Colon (tissue), 2 donors: ENCODE data around the gene RACGAP1.

Experiments
- FAIRE-seq: peaks from 2 replicates; lab custom pipeline; 2012; peaks lifted over from hg19 to GRCh38; lab: Jason Lieb, UNC
- donor health status: control.
- donor health status: control.

RACGAP1 gene

DNA sequence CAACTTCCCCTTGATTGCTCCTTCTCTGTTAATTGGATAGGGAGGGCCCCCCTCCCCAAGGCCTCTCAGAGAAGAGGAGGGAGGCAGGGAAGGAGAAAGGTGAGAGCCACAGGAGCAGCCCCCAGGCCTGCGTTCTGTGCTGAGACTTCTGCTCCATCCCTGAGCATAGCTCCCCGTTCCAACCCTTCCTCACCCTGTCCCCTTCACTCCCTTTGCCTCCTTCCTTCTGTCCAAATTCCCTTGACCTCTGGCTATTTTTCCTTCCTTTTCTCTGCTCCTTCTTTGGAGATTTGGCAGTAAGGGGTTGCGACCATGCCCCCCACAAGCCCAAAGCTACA, 31.3 kb upstream of the RACGAP1 start:
- no peak for FAIRE-seq

DNA sequence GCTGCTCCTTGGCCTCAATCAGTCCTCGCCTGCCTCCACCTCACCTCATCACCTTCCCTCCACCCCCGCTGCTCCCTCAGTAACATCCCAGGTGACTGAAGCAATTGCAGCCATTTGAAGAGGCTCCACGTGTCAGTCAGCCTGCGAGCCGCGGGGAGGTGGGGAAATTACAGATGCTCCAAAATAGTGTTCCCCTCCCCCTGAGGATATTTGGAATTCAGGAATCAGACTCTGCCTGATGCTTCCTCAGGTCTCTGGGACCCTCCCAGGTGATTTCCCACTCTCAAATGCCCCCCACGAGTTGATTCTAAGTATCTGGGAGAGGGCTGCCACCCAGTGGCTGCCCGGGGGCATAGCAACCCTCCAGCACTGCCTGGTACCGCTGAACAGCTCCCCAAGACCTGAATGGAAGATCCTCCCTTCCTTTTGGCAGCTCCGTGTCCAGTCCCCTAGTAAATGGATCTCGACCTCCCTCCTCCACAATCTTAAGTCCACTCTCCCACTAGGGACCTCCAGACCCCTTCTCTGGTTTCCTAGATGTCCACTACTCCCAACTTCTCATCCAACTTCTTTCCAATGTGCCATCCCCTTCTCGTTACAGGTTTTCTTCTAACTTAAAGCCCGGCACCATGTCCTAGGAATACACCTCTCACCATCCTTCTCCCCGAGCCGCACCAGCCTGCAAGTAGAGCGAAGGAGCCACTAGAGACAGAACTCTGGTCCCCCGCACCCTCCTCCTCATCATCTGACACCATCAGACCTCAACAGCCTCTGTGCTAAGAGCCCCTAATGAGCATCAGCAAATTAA, 30.7 kb upstream of the RACGAP1 start:
- no peak for FAIRE-seq

DNA sequence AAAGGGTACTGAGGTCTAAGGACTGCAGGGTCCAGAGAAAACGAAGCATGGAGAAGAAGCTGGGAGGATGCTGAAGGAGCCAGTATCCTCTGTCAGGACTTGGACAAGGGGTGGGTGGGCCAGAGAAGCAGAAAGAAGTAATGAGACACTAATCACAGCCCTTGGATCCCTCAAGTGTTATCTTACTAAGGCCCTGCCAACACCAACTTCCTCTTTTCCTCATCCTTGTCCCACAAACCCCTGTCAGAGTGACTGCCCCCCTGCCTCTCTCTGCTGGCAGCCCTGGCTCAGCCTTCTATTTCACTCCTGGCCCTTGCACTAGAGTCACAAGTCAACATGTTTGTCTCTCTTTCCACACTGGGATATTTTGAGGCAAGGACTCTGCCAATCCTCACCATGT, 28.3 kb upstream of the RACGAP1 start:
- FAIRE-seq: no peak

DNA sequence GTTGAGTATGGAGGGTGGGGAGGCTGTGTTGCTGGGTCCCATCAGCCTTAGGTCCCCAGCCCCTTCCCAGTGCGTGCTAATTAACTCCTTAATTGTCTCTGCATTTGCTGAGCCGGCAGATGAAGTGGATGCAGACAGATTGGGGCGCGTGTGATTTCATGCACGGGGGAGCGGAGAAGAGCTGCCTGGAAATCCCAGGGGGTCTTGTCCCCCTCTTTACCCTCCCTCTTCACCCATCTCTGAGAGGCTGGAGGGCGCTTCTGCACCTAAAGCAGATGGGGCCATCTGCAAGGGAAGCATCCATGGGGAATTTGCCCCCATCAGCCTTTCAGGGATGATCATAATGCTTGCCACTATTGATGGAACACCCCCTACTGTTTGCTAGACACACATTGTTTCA, 27.7 kb upstream of the RACGAP1 start:
- FAIRE-seq: no peak

GRCh38 chr12:50052544-50052943, 27.2 kb upstream of the RACGAP1 start:
- FAIRE-seq: no peak

DNA sequence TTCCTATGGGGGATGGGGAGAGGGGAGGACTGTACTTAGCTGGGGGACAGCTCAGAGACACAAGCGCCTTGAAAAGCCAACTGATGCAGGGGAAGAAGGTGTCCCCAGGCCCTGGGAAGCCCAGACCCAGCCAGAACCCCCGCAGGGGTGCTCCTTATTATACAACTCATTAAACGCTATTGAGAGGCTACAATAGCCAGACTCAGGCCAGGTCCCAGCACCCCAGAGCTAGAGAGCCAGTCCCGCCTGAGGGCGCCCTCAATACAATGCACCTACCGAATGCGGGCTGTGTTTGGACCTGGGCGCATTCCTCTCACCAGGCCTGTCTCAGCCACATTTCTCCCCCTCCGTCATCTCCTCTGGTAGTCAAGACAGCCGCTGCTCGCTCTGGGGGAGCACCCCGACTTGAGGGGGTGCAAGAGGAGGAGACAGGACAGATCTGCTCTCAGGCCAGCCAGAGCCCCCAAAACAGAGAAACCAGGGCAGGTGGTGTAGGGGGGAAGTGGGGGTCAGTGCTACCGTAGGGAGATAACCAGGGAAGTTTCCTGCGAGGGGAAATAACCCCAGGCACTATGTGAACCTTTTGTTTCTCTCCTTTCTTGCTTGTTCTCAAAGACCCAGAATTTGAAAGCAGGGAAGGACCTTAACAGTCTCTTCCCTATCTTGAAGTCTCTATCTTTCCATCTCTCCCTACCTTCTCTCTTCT, 26.0 kb upstream of the RACGAP1 start:
- no peak for FAIRE-seq

DNA sequence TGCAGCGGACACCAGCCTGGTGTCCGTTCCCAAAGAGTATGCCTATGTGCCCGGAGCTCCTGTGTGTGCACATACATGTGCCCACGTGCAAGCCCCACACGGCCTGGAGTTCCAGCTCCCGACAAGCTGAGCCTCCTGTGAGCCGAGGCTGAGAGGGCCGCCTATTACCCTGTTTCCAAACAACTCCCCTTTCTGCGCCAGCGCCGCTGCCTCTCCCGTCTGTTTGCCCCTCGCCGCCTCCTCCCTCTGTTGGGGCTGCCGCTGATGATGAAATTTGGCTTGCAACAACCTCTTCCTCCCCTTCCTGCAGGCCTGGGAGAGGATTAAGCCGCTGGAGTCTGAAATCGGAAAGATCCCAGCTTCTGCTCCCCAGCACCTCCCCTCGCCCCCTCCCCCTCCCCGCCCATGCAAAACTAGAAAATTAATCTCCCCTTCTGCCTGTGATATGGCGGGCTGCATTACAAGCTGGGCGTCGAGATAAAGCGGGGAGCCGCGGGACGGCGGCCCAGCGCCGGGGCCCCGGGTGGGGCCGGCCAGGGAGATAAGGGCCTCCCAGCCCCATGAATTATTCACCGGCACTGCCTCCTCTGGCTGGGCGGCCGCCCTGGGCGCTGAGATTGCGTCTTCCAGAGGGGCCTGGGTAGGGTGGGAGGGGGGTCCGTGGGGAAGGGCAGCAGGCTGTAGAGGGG, 25.3 kb upstream of the RACGAP1 start:
- no peak for FAIRE-seq

DNA sequence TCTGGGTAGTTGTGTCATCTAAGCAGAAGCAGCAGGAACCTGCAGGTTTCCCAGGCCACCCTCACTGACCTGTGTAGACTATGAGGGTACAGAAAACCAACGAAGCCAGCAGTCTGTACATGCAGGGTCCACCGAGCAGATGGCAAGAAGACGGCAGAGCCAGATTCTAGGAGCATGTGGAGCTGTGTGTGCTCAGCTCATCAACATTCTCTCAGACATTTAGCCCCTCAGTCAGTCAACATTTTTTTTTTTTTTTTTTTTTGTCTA, 24.8 kb upstream of the RACGAP1 start:
- FAIRE-seq: no peak

- no peak for FAIRE-seq
Observed at GRCh38 chr12:50049254-50050118, 24.2 kb upstream of the RACGAP1 start.

GRCh38 chr12:50047693-50048250, 22.5 kb upstream of the RACGAP1 start:
- no peak for FAIRE-seq

GRCh38 chr12:50043854-50044253, 18.6 kb upstream of the RACGAP1 start:
- no peak for FAIRE-seq

DNA sequence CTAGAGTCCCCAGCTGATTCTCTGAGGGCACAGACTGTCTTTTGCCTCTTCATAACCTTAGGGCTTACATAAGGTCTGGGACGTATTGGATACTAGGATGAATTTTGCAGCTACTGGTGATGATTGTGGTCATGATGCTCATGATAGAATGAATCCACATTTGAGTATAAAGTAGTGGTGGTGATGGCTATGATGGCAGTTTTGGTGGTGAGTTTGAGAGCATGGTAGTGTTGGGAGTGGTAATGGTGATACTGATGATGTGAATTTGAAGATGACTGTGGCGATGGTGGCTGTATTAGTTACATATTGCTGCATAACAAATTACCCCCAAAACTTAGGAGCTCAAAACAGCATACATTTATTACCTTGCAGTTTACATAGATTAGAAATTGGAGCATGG, 18.0 kb upstream of the RACGAP1 start:
- no peak for FAIRE-seq

DNA sequence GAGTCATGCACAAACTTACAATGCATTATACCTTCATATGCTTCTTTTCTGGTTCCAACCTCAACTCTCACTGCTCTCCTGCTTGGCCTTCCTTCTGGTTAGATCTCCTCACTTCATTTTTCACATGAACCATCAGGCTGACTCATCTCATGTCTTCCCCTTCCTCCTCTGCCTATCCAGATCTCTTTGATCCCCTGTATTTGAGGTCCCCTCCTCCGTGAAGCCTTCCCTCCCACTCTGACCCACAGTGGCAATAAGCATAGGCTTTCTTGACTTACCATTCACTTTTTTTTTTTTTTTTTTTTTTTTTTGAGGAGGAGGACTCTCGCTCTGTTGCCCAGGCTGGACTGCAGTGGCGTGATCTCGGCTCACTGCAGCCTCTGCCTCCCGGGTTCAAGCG, 17.4 kb upstream of the RACGAP1 start:
- no peak for FAIRE-seq

- no peak for FAIRE-seq
Observed at GRCh38 chr12:50041962-50042361, 16.7 kb upstream of the RACGAP1 start.

DNA sequence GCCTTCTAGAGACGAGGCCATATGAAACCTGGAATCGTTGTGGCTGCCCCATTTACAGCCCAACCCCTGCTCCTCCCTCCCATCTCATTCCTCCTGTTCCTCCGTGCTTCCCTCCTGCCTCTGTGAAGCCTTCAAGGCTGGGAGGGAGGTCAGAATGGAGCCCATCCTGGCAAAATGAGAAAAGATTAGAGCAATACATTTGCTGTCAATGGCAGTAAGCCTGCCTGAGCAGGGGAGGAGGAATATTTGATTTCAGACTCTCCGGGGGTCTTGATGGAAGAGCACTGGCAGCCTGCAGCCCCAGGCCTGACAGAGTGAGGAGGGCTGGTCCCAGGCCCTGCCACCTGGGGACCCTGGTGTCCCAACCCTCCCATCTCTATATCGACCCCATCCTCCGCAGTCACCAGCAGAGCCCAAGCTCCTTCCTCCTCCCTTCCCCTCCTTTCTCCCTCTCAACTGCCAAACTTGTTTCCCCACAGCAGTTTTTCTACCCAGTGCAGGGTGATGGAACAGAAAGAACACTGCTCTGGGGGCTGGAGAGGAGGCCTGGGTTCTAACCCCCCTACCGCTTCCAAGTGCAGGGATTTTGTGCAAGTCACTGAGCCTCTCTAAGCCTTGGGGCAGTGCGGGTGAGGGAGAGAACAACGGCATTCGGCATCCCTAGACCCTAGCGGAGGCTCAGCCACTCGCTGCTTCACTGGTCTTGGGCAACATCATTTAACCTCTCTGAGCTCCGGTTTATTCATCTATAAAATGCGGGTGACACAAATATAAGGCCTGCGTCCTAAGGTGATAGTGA, 16.0 kb upstream of the RACGAP1 start:
- FAIRE-seq: no peak

DNA sequence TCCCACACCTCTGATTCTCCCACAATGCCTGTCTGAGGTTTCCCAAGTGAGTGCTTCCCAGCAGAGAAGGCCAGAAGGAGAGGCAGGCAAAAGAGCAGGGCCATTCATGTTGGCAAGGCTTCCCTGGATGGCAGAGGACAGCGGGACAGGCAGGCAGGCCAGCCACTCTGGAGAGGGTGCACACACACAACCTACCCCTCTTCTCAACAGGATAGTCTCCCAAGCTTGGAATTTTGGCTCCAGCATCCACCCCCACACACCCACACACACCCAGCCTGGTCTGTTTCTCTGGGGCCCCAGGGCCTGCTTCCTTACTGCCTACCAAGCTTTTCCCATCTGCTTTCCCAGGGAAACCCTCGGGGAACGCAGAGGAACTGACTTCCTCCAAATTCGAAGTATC, 15.4 kb upstream of the RACGAP1 start:
- FAIRE-seq: no peak

GRCh38 chr12:50039151-50039835, 14.0 kb upstream of the RACGAP1 start:
- no peak for FAIRE-seq

DNA sequence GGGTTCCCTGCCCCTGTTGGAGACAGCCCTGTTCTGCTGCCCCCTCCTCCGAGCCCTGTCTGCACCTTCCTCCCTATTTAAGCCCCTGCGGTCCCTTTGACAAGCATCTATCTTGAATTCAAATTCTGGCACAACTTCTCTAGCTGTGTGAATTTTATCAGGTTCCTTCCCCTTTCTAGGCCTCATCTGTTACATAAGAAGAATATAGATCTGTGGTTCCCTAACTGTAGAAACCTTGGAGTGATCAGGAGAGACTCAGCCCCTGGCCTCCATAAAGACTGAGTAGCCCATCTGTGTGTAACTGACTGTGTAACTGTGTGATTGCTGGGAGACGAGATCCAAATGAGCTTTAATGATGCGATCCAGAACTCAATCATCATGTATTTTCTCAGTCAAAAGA, 13.0 kb upstream of the RACGAP1 start:
- no peak for FAIRE-seq

DNA sequence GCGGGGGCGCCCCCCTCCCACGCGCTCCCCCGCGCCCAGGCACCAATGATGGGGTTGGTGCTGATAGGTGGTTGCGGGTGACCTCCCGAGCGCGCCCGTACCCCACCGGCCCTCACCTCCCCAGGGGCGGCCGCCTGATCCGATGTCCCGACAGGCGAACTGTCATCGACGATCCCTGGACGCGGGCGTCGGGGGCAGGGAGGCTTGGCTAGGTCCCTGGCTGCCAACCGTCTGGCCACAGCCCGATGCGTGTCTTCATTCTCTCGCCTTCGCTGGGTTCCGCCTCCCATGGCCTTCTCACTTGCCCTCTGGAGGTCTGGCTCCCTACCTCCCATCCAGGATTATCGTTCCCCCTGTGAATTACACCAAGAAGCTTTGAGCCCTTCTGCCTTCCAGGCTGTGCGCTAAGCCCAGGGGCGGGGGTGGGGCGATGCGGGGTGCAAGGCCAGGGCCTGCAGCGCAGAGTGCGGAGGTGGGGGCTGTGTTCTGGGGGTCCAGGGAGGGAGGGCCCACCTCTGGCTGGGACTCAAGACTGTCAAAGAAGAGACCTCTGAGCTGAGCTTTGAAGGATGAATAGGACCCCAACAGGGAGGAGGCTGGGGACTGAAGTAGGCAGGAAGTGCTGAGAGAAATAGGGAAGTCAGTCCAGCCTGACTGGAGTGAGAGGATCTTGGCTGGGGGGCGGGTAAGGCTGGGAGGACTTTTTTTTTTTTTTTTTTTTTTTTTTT, 7.7 kb upstream of the RACGAP1 start:
- no peak for FAIRE-seq

DNA sequence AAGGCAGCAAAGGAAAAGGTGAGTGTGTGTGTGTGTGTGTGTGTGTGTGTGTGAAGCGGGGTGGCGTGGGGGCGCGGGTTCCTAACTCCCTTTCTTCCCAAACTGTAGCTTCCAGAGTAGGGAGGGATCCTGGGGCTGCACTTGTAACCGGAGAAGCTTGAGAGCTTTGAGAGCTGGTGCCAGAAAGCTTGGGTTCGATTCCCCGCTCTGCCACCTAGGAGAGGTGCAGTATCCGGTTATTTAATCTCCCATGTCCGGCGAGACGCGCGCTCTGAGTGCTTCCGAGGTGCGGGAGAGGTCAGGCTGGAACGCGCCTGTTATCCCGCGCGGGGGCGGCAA, 7.2 kb upstream of the RACGAP1 start:
- no peak for FAIRE-seq
